SJCRH30 (cell line): ENCODE measurements around the gene AP2B1. TPM values are rescaled to one million over a fixed set of nuclear protein-coding genes. Genes with fewer than 3 reads are reported as not detected.
A peak's percentile ranks its signal among the peaks of the same experiment; 100 is the strongest.

ENCODE experiments used
- DNase-seq, 2 experiments: peaks; one replicate each; pipeline ENCODE4 v3.0.0-alpha.2; 2015 to 2020
- H3K27ac ChIP-seq: fragments of 250-450 bp; sonication (Bioruptor Pico); 2 replicates; pipeline ENCODE4 v1.5.1; 2020; ENCODE audit warnings: mild to moderate bottlenecking, moderate library complexity
- H3K27me3 ChIP-seq: fragments of 250-450 bp; sonication (Bioruptor Pico); 2 replicates; pipeline ENCODE4 v1.5.1; 2020; ENCODE audit warnings: mild to moderate bottlenecking, moderate library complexity
- H3K36me3 ChIP-seq: fragments of 250-450 bp; sonication (Bioruptor Pico); 2 replicates; pipeline ENCODE4 v1.5.1; 2020; ENCODE audit warnings: mild to moderate bottlenecking, moderate library complexity
- H3K4me1 ChIP-seq: fragments of 250-450 bp; sonication (Bioruptor Pico); 2 replicates; pipeline ENCODE4 v1.5.1; 2020; ENCODE audit warnings: mild to moderate bottlenecking, moderate library complexity
- H3K4me3 ChIP-seq: fragments of 250-450 bp; sonication (Bioruptor Pico); 2 replicates; pipeline ENCODE4 v1.5.1; 2020; ENCODE audit warnings: mild to moderate bottlenecking, moderate library complexity
- H3K9me3 ChIP-seq: fragments of 250-450 bp; sonication (Bioruptor Pico); replicated peaks from 2 replicates; pipeline ENCODE4 v1.5.1; 2020; ENCODE audit warnings: mild to moderate bottlenecking, moderate library complexity
- total RNA-seq: library from RNA; depleted of rRNA; stranded (reverse); fragments of >200 nt; shearing (Covaris generic); gene quantifications from 2 replicates; pipeline ENCODE4 v1.2.3, GENCODE V29; 2014; rRNA removed

AP2B1 gene
- 113 and 123 TPM in 2 replicates for total RNA-seq

DNA sequence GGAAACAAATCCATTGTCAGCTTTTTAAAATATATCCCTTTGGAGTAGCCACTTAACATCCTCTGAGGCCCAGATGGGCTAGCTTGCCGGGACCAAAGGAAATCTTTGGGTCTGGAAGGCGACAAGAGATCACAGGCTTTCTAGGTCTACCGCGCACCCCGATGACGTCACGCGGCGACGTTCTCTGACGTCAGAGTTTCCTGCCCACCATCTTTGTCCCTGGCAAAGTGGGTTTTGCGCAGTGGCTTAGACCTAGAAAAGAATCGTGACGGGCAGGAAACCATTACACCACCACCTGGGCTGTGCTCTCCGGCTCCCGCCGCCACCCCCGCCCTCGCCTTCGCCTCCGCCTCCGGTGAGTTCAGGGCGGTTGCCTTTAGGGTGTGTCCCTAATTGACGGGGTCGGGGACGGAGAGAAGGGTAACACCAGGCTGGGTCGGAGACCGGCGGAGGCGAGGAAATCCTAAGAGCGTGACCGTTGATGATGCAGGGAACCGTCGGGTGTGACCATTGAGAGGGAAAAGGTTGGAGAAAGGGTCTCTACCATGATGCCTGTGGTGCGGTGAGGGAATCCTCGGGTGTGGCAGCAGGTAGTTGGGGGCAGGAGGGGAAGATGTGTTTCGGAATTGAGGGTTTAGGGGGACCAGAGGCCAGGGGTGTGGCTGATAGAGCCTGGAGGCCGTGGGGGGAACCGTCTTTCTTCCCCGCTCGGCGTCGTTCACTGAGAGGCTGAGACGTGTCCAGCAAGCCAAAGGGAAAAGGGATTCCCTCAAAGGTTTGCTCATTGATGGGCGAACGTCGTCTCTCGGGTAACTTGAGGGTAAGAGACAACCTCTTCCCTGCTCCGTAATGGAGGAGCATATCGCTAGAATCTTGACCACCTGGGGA, at the start of gene AP2B1:
TSS of gene AP2B1 (plus strand) at position 249 of the 888 bp plus-strand sequence. CDS start 6,709 bp downstream, outside the sequence.
- peak; percentile 94 to 98 for DNase-seq
- Histone ChIP-seq H3K4me1 (peaks cover 13% of the 10 kb centered on the region), H3K27ac (peak within 1 kb of the TSS; percentile 94), H3K36me3 (no peaks in the 10 kb centered on the region; the same call in 1 of the 2 replicates), H3K4me3 (peak within 1 kb of the TSS; percentile 94), H3K27me3 (no peaks in the 10 kb centered on the region), H3K9me3 (no peaks in the 10 kb centered on the region)

DNA sequence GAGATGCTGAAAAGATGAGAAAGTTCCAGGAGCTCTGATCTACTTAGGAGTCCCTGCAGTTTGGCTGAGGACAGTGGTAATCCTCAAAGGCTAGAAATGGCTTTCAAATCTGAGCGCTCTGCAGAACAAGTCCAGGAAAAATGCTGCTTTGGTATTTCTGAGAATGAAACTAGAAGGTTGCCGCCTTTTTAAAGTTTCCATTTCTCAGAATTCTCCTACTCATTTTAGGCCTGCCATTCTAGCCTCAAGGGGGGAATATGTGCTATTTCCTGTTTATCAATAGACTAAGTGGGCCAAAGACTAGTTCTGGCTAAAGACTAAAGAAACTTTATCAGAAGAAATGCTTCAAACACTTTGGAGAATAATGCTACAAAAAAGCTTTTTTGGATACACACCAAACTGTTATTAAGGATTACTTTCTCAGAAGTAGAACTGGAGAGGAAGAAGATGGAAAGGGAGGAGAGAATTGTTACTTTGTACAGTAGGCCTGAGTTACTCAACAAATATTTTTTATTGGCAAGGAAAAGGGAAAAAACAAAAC, 49.5 kb upstream of the AP2B1 start, which contains the start of gene SLFN12L:
TSS of gene SLFN12L (minus strand) at position 78 of the 541 bp plus-strand sequence. CDS start 15,314 bp downstream, outside the sequence.
- H3K27ac ChIP-seq, result no peak within 1 kb of the TSS
- H3K9me3 ChIP-seq, result no peaks in the 10 kb centered on the region
- no peaks in the 10 kb centered on the region for H3K36me3 ChIP-seq
- peaks cover 9% of the 10 kb centered on the region for H3K27me3 ChIP-seq
- DNase-seq, result no peak
- H3K4me3 ChIP-seq, result no peak within 1 kb of the TSS
- H3K4me1 ChIP-seq, result 0 out of 2 replicates have a peak, but pooled peaks cover 3% of the 10 kb centered on the region

DNA sequence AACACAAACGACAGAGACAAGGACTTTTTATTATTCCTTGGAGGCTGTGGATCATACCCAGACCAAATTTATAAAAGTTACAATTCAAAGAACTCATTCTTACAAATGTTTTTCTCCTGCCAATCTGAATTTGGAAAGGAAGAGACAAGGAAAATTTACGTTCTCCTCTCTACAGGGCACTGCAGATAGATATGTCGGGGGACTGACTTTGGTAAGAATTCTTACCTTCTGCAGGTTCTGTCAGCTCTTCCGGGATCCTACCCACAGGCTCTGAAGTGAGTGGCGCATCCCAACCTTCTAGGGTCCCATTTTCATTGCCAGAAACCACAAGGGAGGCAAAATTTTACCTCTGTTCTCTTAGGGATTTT, 47.5 kb upstream of the AP2B1 start:
- Histone ChIP-seq H3K9me3 (no peaks in the 10 kb centered on the region), H3K4me3 (no peak overlapping the region), H3K27me3 (peaks cover 9% of the 10 kb centered on the region), H3K27ac (no peak overlapping the region), H3K36me3 (no peaks in the 10 kb centered on the region), H3K4me1 (0 out of 2 replicates have a peak, but pooled peaks cover 3% of the 10 kb centered on the region)
- DNase-seq, result no peak

DNA sequence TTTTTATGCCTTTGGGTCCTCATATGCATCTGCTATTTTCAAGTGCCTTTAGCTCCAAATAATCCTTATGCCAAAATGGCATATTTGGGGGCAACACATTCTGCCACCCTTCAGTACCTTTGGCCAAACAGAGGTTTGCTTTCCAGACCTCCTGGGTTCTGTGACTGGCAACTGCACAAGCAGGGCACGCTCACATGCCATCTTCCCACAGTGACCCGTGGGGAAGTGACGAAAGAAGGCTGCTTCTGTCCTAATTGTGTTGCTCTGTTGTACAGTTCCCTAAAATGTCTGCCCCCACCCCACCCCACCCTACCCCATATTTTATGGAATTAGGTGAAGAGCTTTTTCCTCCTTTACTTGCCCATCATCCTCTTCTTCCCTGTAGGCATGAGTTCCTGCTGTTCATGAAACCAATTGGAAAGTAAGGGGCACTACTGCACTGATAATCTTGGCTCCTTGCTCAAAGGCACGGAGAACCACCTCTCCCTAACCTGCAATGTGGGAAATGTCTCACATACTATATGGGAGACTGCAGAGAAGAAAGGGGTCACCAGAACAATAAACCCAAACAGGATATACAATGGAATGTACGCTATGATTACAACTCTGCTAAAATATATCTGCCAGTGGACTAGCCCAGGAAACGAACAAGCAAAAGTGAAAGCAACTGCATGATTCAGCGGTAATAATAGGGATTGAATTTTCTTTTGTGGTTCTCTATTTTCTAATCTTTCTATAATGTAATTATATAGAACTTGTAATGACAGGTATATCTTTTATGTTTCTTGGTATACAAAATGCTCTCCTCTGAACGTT, 46.3 kb upstream of the AP2B1 start:
- Histone ChIP-seq H3K27me3 (peaks cover 9% of the 10 kb centered on the region), H3K36me3 (no peaks in the 10 kb centered on the region), H3K4me1 (0 out of 2 replicates have a peak, but pooled peaks cover 3% of the 10 kb centered on the region), H3K9me3 (no peaks in the 10 kb centered on the region), H3K27ac (no peak overlapping the region), H3K4me3 (peak overlapping the region; percentile 44)
- peak in 1 of 2 experiments; percentile 10 for DNase-seq

DNA sequence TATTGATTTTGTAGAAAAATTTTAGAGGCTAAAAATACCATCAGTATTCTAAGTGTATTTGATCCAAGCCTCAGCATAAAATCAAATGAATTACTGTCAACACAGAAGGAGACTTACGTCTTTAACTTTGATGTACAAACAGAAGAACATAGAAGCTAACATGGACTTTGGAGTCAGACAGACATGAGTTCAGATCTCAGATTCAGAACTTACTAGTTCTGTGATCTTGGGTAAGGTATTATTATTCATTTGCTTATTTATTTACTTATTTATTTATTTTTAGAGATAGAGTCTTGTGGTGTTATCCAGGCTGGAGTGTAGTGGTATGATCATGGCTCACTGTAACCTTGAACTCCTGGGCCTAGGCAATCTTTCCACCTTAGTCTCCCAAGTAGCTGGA, 45.7 kb upstream of the AP2B1 start:
- no peak for DNase-seq
- Histone ChIP-seq H3K4me3 (peak overlapping the region; percentile 44), H3K36me3 (no peaks in the 10 kb centered on the region), H3K27ac (no peak overlapping the region), H3K4me1 (0 out of 2 replicates have a peak, but pooled peaks cover 3% of the 10 kb centered on the region), H3K9me3 (no peaks in the 10 kb centered on the region), H3K27me3 (peaks cover 9% of the 10 kb centered on the region)

DNA sequence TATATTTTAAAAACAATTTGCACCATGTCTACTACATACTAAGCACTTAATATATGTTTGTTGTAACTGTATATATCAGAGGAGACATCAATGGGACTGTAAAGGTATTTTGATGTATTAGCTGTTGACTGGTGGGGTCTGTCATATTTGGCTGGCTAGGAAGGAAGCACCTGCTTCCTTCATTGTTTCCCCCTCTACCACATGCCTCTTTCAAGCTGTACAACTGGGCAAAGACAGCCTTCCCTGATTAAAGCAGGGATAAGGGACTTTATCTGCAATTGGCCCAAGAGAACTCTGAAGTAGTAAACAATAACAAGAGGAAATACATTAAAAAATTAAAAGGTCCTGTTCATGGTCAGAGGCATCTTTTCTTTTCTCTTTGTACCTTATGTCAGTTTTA, 44.1 kb upstream of the AP2B1 start:
- H3K27ac ChIP-seq, result no peak overlapping the region
- peaks cover 6% of the 10 kb centered on the region for H3K27me3 ChIP-seq
- H3K4me3 ChIP-seq, result no peak overlapping the region
- DNase-seq, result no peak
- H3K9me3 ChIP-seq, result no peaks in the 10 kb centered on the region
- 0 out of 2 replicates have a peak, but pooled peaks cover 3% of the 10 kb centered on the region for H3K4me1 ChIP-seq
- H3K36me3 ChIP-seq, result no peaks in the 10 kb centered on the region

DNA sequence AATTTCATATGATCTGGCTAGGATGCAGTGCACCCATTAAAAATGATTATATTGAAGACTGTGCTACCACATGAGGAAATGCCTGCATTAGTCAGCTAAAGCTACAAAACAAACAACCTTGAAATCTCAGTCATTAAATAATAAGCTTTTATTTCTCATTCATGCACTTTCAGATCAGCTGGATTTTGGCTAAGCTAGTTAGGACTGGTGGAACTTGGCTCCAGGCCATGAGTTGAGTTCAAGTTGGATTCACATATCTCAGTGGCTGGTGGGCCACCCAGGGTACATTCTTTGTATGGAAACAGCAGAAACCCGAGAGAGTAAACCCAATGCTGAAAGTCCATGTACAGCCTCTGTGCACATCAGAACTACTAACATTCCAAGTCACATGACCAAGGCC, 43.3 kb upstream of the AP2B1 start:
- DNase-seq, result peak; percentile 35 to 45
- no peaks in the 10 kb centered on the region for H3K36me3 ChIP-seq
- H3K4me1 ChIP-seq, result 0 out of 2 replicates have a peak, but pooled peaks cover 3% of the 10 kb centered on the region
- H3K27me3 ChIP-seq, result peaks cover 5% of the 10 kb centered on the region
- no peak overlapping the region for H3K4me3 ChIP-seq
- no peaks in the 10 kb centered on the region for H3K9me3 ChIP-seq
- no peak overlapping the region for H3K27ac ChIP-seq

DNA sequence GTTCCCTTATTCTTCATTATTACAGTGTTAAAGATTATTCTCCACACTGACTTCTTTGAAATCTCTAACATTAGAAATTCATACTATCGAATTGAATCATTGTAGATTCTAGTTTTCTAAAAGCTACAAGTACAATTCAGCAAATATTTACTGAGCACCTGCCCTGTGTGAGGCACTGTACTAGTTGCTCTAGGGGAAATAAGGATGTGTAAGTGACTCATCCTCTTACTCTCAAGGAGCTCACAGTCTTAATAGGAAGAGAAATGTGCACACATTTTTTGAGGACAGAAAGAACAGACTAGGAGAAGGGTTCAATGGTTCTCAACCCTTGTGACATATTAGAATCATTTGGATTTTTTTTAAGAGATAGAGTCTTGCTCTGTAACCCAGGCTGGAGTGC, 42.0 kb upstream of the AP2B1 start:
- H3K27ac ChIP-seq, result no peak overlapping the region
- no peaks in the 10 kb centered on the region for H3K36me3 ChIP-seq
- H3K9me3 ChIP-seq, result no peaks in the 10 kb centered on the region
- H3K4me1 ChIP-seq, result 0 out of 2 replicates have a peak, but pooled peaks cover 3% of the 10 kb centered on the region
- no peak for DNase-seq
- peaks cover 14% of the 10 kb centered on the region for H3K27me3 ChIP-seq
- no peak overlapping the region for H3K4me3 ChIP-seq

DNA sequence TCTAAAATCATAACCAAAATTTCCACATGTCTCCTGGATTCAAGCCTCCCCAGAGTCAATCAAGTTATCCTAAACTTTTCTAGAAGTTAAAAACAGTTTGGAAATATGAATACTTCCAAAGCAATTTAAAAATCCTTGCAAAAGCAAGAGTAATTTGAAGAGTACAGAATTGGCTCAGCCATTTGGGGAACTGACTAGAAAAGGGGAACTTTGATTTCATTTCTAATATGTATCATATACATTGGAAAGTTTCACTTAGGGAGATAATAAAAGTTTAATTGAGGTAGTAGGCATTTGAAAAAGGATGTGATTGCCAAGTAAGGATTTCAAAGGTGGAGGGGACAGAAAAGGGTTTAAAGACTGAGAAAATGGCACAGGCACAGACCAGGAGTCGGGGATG, 40.6 kb upstream of the AP2B1 start:
- no peak for DNase-seq
- peaks cover 6% of the 10 kb centered on the region; the same call in 1 of the 2 replicates for H3K9me3 ChIP-seq
- no peaks in the 10 kb centered on the region for H3K4me1 ChIP-seq
- H3K27ac ChIP-seq, result no peak overlapping the region
- H3K4me3 ChIP-seq, result no peak overlapping the region
- H3K27me3 ChIP-seq, result peaks cover 25% of the 10 kb centered on the region
- H3K36me3 ChIP-seq, result no peaks in the 10 kb centered on the region

DNA sequence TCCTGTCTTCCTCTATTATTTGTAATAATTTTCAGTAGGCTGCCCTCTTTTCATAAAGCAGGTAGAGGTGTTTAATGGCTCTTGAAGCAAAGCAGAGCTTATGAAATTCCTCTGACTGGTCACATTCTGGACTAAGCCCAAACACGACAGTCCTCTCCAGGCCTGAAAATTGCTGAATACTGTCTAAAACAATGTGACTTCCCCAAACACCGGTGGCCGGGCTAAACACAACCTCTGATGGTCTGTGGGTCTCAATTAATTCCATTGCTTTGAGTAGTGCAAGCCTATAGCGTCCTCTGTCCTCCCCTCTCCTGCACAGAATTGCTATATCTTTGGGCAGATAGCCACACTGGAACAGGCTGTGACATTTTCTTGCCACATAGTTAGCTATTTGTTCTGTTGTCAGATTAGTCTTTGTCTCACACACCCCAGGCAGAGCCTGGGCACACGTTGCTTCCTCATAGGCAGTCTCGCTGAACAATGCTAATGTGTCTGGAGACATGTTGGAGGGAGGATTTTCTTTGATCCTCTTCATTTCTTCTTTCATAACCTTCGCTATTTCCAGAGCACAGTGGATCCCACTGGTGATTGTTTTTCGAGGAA, 38.8 kb upstream of the AP2B1 start:
- H3K4me1 ChIP-seq, result no peaks in the 10 kb centered on the region
- H3K27me3 ChIP-seq, result peaks cover 32% of the 10 kb centered on the region
- peaks cover 6% of the 10 kb centered on the region; the same call in 1 of the 2 replicates for H3K9me3 ChIP-seq
- H3K36me3 ChIP-seq, result no peaks in the 10 kb centered on the region
- H3K4me3 ChIP-seq, result no peak overlapping the region
- no peak for DNase-seq
- no peak overlapping the region for H3K27ac ChIP-seq

DNA sequence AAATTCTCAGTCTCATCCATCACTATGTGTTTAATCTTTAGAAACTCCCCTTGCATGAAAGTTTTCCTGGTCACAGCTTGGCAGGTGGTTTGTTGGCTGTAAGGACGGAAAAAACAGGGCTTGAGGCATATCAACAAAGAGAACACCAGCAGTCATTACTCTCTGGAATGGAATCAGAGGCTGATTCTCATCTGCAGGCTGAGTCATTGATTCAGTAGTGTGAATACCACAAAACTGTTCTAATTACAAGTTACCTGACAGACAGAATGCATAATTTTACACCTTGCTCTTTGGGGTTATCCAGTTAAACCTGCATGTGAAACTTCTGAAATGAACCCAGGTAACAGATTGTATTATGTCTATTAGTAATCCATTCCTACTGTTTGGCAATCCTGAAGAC, 38.1 kb upstream of the AP2B1 start:
- H3K4me1 ChIP-seq, result no peaks in the 10 kb centered on the region
- H3K27me3 ChIP-seq, result peaks cover 33% of the 10 kb centered on the region
- H3K27ac ChIP-seq, result no peak overlapping the region
- no peak for DNase-seq
- no peaks in the 10 kb centered on the region for H3K36me3 ChIP-seq
- H3K4me3 ChIP-seq, result no peak overlapping the region
- peaks cover 6% of the 10 kb centered on the region; the same call in 1 of the 2 replicates for H3K9me3 ChIP-seq

DNA sequence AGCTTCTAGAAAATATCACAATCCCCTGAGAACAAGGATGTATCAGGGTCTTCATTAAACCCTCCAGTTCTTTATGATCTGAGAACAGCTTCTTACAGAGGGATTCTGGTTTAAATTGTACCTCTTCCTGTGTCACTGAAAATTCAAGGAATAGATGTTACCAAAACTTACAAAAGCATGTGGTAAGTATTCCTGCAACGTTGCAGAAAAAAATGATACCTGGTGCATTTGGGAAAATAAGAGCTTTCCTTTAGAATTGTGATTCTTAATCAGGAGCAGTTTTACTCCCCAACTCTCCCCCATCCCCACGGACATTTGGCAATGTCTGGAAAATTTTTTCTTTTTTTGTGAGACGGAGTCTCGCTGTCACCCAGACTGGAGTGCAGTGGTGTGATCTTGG, 33.8 kb upstream of the AP2B1 start:
- Histone ChIP-seq H3K27me3 (peaks cover 42% of the 10 kb centered on the region), H3K36me3 (no peaks in the 10 kb centered on the region), H3K4me1 (no peaks in the 10 kb centered on the region), H3K9me3 (peaks cover 6% of the 10 kb centered on the region; the same call in 1 of the 2 replicates), H3K4me3 (no peak overlapping the region), H3K27ac (no peak overlapping the region)
- no peak for DNase-seq

DNA sequence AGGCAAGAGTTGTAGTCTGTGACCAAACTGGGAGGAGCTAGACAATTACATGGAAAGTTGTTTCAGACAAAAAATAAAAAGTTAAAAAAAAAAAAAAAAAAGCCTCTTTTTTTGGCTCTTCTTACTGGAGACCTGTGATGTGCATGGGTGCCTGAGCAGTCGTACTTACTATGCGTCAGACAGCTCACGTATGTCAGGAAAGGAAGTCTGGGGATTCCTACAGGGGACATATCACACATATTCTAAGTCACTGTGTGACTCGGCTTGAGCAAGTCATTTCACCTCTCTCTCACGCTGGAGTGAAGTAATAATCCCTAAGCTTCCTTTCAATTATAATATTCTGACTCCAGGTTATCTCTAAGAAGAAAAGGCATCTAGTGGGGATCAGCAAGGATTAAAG, 32.5 kb upstream of the AP2B1 start:
- Histone ChIP-seq H3K27ac (no peak overlapping the region), H3K9me3 (peaks cover 6% of the 10 kb centered on the region; the same call in 1 of the 2 replicates), H3K36me3 (no peaks in the 10 kb centered on the region), H3K27me3 (peaks cover 36% of the 10 kb centered on the region), H3K4me1 (no peaks in the 10 kb centered on the region), H3K4me3 (no peak overlapping the region)
- no peak for DNase-seq

DNA sequence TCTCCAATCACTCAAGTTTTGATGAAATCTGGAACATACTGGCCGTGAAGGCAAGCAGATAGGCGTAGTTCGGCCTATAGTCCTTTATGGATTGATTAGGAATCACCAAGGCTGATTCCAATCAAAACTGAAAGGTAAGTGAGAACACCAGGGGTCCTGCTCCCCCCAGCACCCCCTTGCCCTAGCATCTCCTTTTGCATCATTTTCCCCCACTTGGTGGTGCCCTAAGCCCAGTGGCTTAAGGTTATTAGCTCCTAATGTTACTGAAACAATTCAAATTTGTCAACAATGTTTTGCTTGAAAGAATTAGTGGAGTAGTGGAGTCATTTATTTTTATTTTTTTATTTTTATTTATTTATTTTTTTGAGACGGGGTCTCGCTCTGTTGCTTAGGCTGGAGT, 31.4 kb upstream of the AP2B1 start:
- no peaks in the 10 kb centered on the region for H3K4me1 ChIP-seq
- H3K27me3 ChIP-seq, result peaks cover 26% of the 10 kb centered on the region
- no peak overlapping the region for H3K27ac ChIP-seq
- peaks cover 4% of the 10 kb centered on the region; the same call in 1 of the 2 replicates for H3K9me3 ChIP-seq
- no peaks in the 10 kb centered on the region for H3K36me3 ChIP-seq
- no peak overlapping the region for H3K4me3 ChIP-seq
- DNase-seq, result peak in 1 of 2 experiments; percentile 14
